ENCODE results near the gene FRA10AC1.
A peak's percentile ranks its signal among the peaks of the same experiment; 100 is the strongest.

Gene FRA10AC1, protein sequence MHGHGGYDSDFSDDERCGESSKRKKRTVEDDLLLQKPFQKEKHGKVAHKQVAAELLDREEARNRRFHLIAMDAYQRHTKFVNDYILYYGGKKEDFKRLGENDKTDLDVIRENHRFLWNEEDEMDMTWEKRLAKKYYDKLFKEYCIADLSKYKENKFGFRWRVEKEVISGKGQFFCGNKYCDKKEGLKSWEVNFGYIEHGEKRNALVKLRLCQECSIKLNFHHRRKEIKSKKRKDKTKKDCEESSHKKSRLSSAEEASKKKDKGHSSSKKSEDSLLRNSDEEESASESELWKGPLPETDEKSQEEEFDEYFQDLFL

DNA sequence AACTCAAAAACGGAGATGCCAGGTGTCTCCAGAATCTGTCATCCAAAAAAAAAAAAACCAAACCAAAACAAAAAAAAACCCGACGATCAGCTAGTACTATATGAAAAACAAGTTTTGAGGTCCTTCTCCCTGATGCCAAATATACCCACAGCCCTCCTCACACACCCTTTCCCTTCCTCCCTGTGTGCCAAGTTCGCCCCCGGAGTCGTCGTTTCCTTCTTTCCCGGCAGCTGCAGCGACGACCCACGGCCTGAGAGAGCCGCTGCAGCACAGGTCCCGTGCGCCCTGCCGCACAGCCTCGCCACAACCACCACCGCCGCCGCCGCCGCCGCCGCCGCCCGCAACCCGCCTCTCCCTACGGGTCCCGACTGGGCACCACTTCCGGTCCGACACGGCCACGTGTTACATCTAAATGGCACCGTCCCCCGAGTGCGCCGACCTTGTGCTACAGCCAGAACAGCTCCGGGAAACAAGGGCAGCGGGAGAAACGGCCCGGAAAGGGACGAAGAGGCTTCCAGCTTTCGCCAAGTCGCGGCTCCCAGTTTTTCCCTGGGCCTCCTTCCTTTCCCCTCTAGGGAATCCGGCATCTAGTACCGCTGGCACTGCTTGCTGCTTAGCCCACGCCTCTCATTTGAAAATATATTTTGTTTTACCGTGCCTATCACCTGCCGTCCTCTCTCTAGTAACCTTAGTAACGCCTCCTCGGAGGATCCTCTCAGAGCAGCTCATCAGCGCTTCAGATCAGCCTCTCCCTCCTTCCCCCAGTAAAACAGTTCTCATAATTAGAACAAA lies at the start of gene FRA10AC1:
TSS of gene FRA10AC1 (minus strand) at position 383 of the 792 bp plus-strand sequence. CDS start 2,486 bp downstream, outside the sequence.
- peak; percentile 48 for DNase-seq

DNA sequence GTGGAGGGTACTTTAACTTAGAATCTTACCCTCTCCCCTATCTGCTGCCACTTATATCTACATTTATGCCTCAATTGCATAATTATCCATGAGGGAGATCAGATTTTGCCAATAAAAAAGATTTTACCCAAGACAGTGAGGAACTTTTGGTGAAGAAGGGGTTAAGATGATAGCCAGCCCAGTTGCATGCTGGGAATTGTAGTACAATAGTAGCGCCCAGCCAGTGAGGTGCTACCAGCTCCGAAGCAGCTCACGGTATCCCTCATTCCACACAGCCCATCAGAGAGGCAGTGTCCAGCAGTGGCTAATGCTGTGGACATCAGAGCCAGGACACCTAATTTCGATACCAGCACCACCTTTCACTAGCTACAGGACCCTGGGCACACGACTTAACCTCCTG lies 49.4 kb upstream of the FRA10AC1 start:
- no peak for DNase-seq

DNA sequence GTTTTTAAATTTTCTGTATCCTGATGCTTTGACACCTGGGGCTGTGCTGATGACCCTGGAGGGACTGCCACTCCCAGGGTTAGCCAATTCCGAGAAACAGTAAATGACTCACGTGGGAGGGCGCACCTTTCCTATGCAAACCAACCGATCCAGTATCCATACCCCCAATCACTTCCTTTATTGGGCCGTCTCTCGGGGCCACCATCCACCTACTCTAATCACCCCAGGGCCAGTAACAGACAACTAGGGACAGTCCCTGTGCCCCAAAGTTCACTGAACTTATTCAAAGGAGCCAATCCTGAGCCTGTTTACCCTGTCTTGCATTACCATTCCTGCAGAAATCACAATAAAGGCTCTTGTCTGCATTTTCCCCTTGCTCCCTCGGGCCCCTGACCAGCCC lies 48.7 kb upstream of the FRA10AC1 start:
- no peak for DNase-seq

DNA sequence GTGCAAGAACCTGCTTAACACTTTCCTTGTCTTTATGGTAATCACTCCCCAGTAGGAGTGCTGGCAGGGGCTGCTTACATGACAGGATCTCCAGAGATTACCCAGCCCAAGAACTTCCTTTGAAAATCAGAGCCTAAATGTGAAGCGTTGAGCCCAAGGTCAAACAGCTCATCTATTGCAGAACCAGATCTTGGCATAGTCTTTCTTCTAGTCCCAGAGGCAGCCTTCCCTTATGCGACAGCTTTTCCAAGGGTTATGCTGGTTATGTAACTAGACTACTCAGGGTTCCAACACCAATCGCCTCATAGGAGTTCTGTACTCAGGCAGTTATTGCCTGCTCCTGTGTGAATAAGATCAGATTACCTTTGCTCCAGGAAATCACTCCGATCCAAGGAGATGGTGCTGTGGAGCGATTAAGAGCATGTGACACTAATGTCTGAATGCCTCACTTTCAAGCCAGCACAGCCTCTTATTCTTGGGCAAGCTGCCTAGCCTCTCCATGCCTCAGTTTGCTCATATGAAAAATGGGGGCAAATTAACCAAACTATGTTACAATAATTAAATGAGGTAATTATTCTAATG lies 46.9 kb upstream of the FRA10AC1 start:
- no peak for DNase-seq

DNA sequence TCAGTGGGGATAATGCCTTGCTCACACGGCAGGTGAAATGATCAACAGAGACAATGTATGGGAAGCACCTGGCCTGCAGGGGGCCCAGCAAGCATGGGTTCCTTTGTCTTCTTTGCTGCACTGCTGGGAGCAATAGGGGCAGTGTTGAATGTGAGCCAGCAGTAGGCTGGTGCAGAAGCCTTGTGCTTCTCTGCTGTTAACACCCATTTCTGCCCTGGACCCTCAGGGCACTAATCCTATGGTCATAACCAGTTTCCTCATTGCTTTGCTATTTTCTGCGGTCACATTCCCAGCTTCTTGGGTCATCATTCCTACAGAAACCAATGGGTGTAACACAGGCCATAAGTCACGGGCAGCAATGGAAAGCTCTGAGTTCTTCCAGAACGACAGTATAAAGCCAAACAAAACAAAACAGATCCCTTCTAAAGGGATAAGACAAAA lies 44.5 kb upstream of the FRA10AC1 start:
- DNase-seq: no peak

DNA sequence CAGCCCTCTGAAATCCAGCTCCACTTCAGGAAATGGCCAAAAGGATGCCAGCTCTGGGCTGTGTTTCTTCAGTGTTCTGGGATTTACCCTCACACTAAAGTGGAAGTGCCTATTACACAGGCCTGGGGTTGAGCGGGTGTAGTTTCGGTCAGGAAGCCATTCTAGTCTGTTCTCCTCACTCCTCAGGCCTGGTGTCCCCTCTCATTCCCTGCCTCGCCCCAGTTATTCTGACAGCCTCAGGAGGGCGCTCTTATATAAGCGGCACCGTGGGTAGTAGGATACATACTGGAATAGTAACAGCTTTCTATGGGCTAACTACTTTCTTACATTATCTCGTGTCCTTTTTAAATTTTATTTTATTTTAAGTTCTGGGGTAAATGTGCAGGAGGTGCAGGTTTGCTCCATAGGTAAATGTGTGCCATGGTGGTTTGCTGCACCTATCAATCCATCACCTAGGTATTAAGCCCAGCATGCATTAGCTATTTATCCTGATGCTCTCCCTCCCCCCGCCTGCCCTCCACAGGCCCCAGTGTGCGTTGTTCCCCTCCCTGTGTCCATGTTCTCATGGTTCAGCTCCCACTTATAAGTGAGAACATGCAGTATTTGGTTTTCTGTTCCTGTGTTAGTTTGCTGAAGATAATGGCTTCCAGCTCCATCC lies 43.1 kb upstream of the FRA10AC1 start:
- DNase-seq: no peak

DNA sequence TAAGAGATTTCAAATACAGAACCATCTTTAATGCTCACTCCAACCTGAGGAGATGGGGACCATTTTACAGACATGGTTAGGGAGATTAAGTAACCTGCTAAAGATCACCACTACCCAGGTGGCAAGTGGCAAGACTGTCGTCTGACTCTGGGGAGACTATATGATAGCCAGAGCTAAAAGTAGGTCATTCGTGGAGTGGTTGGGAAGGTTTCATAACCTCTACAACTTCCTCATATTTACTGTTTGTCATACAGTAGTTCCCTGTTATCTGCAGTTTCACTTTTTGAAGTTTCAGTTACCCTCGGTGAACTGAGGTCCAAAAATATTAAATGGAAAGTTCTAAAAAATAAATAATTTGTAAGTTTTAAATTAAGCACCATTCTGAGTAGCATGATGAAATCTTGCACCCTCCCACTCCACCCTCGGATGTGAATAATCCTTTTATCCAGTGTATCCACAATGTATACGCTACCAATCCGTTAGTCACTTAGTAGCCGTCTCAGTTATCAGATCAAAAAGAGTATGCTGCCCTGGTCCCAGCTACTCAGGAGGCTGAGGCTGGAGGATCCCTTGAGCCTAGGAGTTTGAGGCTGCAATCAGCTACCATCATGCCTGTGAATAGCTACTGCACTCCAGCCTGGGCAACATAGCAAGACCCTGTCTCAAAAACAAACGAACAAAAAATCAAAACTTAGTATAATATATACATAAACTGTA lies 40.4 kb upstream of the FRA10AC1 start:
- DNase-seq: no peak

DNA sequence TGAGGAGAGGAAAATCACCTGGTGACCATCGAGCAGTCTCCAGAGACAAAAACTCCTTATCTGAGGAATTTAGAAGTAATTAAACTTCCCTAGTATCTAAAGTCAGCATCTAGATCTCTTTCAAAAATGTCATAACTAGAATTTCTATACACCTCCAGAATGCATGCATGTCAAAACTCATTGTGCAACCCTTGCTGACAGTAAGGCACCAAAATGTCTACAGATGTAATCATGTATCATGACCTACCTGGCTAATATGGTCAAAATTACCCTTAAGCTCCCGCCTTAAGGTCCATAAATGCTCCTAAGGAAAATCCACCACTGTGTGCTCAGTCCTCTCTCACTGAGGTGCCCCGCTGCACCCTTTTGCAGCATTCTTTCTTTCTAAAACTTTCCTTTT lies 39.0 kb upstream of the FRA10AC1 start:
- no peak for DNase-seq

DNA sequence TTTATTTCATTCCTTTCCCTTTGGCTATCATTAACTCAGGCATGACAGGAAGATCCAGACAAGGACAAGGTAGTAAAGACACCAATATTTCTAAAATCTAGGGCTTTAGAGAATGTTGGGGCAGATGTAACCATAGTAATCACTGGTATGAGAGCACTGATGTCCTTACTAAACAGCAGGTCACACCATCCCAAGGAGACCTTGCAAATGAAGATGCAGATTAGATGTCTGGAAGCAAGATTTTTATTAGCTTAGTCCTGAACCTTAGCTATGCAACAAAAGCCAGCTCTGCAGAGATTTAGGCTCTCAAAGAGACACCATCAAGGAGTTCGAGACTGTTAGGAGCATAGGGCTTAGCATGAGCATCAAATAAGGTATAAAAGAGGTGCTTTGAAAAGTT lies 23.6 kb upstream of the FRA10AC1 start:
- no peak for DNase-seq

DNA sequence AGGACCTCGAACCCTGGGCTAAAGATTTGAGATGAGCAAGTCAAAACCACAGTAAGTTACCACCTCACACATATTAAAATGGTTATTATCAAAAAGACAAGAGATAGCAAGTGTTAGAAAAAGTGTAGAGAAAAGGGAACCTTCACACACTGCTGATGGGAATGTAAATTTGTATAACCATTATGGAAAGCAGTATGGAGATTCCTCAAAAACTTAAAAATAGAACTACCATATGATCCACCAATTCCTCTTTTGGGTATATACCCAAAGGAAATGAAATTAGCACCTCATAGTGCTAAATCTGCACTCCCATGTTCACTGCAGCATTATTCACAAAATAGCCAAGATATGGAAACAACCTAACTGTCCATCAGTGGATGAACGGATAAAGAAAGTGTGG lies 20.8 kb upstream of the FRA10AC1 start:
- no peak for DNase-seq

DNA sequence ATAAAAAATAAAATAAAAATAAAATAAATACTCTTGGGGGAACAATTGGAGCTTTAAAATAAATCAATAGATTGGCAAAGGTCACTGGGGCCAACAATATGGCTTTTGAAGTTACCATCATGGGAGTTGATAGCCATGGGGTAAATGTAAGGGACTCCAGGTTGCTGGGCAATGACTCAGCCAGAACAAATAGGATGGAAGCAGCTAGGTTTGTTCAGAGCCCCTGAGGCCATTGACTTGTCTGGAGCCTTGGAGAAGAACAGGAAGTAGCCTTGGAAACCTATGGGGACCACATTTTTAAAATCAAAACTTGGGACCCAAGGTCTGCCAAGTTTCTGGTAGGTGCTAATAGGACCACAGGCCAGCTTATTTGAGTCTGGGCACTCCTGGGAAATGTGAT lies 20.2 kb upstream of the FRA10AC1 start:
- DNase-seq: no peak

DNA sequence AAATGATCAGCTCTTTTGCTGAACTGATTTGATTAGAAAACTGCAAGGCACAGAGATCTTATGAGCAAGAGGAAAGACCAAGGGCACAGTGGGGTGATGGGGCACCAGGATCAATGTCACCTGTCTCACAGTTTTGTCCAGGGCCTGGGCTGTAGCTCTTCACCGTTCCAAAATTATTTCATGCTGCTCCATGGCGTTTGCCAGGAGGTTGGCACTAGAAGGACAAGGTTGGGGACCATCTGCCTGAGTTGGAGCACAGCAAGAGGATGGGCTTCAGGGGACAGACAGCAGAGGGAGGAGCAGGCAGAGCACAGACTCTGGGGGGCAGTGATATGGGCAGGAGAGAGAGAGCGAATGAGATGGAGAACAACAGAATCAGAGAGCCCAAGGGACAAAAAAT lies 17.5 kb upstream of the FRA10AC1 start:
- no peak for DNase-seq

DNA sequence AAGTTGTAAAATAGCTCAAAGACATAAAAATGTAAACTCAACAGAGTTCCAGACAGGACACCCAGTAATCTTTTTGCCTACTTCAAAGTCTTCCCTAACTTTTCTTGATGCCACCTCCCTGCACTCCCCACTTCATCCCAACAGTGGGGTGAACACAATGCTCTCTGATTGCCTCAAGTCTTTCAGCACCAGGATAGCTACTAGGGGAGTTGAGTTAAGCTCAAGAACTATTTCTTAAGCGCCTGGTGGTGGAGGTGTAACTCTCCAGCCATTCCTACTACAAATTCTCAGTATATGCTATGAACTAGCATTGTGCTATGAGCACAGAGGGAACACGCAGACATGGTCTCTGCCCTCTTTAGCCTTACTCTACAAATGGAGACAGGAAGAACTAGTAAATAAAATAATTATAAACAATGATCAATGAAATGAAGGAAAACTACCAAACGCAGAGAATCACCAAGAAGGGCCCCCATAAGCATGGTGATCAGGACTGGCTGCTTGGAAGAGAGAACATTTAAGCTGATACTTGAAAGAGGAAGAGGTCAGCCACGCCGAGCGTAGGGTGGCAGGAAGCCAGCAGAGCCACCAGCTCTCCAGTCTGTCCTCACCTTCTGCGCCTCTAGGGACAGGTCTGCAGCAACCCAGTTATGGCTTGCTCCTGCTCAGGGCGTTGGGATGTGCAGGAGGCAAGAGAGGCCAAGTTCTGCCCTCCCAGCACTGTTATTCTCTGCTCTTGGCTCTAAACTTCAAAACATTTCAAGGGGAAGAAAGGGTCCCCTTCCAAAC lies 16.7 kb upstream of the FRA10AC1 start:
- no peak for DNase-seq

DNA sequence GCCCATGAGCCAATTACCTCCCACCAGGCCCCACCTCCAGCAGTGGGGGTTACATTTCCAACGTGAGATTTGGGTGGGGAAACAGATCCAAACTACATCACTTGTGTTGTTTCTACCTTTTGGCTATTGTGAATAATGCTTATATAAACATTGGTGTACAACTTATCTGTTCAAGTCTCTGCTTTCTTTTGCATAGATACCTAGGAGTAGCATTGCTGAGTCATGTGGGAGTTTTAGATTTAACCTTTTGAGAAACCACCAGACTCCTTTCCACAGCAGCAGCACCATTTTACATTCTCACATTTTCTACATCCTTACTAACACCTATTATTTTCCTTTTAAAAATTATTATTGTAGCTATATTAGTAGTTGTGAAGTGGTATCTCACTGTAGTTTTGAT lies 14.4 kb upstream of the FRA10AC1 start:
- DNase-seq: no peak

DNA sequence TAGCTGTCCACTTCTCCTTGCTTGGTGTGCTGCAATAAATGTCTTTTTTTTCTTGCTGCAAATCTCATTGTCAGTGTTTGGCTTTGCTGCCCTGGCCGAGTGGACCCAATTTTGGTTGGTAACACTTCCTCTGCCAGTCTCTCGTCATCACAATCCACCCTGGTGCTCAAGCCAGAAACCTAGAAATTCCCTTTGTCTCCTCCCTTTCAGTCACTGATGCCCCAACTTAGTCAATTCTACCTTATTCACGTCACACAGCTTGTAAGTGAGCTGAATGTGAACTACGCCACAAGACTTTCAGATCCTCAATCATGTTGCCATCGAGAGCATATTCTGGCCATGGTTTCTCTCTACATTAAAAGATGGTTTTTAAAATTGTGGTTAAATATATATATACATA lies 13.0 kb upstream of the FRA10AC1 start:
- DNase-seq: no peak

DNA sequence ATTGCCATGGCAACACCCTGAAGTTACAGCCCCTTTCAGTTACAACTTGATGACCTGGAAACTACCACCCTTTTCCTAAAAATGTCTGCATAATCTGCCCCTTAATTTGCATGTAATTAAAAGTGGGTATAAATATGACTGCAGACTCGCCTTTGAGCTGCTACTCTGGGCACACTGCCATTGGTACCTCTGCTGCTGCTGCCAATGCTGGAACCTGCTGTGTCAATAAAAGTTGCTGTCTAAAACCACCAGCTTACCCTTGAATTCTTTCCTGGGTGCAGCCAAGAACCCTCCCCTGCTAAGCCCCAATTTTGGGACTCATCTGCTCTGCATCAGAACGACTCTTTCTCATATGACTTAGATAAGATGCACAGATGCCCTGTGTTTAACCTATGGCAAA lies 10.2 kb upstream of the FRA10AC1 start:
- DNase-seq: no peak

DNA sequence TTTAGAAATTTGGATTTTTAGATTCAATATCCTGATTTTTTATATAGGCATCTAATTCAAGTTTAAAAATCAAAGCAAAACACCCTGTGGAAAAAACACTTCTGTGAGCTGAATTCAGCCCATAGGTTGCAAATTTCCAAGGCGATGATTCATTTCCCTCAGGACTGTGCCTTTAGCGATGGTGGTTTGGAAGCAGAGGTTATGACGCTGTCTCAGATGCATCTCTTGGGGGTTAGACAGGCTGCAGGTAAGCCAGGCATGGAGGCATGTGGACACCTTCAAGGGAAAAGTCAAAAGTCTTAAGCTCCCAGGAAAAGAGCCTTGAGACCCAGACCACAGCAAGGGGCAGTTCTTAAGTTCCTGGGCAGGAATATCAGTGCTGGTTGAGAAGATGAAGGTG lies 9.5 kb upstream of the FRA10AC1 start:
- no peak for DNase-seq

DNA sequence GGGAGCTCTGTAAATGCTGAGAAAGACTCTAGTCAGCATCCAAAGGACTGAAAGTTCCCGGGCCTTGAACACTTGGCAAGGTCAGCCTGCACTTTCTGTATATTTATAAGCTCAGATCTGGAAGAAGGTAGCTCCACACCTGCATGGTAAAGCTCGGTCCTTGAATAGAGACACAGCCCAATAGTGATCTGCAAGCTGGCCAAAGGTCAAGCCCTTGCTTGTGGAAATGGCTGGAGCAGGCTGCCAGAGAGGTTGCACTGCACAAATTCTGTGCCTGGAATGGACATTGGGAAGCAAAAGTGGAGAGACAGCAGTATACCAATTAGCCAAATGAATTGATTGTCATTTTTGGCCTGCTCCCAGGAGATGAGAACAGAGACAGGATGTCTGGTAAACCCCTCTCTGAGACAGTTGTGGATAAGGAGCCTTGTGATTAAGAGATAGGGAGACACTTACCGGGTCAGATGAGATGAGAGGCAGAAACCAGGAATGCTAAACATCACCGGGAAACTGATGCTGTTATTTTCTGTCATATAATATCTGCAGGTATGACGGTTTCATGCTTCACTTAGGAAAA lies 8.0 kb upstream of the FRA10AC1 start:
- DNase-seq: no peak

DNA sequence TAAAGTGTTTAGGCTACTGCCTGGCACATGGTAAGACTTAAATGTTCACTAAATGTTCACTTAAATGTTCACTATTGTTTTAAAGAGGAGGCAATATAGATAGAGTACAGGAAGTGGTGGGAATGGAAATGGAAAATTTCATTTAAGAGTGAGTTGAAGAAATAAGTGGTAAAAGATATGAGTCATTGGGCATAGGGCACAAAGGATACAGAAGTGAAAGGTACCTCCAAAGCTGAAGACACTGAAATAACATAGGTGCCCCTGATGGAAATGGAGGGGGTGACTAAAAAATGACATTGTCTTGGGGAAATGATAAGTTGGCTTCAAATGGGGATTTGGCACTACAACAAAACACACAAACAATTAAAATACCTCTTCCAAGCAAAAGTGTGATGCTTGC lies 5.2 kb upstream of the FRA10AC1 start:
- no peak for DNase-seq

DNA sequence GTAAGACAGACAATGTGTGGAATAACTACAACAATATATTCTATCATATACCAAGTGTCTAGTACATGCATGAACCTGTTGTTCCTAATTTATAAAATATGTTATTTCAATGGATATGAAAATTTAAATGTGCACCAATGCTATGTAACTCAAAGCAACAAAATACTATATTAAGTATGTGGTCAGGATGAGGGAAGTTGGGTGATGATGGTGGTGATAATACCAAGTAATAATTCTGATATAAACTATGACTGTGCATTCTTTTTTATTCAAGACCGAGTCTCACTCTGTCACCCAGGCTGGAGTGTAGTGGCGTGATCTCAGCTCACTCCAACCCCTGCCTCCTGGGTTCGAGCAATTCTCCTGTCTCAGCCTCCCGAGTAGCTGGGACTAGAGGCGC lies 2.1 kb upstream of the FRA10AC1 start:
- DNase-seq: no peak

DNA sequence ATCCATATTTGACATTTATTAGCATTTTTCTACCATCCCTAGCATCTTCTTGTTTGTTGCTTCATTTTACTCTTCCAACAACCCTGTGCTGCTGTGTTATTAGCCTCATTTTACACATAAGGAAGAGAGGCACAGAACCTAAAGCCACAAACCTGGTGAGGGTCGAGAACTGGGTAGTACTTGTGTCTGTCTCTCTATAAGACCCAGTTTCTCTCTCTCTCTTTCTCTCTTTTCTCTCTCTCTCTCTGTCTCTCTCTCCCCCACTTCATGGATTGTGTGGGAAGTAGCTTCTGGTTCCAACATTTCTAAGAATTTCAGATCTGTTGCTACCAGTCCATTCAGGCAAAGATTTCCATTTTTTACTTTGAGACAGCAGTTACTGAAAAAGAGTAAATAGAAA lies 1.4 kb upstream of the FRA10AC1 start:
- DNase-seq: no peak

DNA sequence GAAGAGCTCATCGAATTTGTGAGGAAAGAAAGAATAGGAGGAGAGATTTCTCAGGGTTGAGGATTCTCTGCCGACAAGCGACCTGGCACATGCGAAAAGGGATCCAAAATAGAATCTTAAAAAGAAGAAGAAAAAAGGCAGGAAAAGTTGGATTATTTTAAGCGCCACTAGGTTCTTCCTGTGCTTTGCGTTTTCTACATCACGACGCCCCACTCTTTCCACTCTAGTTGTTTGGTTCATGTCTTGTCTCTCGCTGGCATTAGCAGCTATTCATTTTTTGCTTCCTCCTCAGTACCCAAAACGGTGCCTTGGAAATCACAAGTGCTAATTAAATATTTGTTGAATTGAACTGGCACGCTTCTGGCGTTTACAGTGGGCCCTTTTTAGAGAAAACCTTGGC lies 674 bp upstream of the FRA10AC1 start:
- DNase-seq: no peak
